GM12865 (cell line): ENCODE measurements around the gene GRK1.

Source experiments
- DNase-seq: peaks from one replicate; pipeline ENCODE4 v3.0.0; 2010; ENCODE audit warnings: low read depth
- H3K4me3 ChIP-seq: 2 replicates; pipeline ENCODE4 v1.5.1; 2011; ENCODE audit warnings: mild to moderate bottlenecking, low read depth, low read length, control low read depth
- TF ChIP-seq, protein P1 (sequence below): IDR thresholded peaks from 2 replicates; pipeline ENCODE4 v1.5.1; 2011; ENCODE audit warnings: low read length, control low read depth, low read depth, inconsistent platforms; ENCODE audit not compliant: insufficient read depth; ENCODE audit errors: missing control alignments

The GRK1 gene

DNA sequence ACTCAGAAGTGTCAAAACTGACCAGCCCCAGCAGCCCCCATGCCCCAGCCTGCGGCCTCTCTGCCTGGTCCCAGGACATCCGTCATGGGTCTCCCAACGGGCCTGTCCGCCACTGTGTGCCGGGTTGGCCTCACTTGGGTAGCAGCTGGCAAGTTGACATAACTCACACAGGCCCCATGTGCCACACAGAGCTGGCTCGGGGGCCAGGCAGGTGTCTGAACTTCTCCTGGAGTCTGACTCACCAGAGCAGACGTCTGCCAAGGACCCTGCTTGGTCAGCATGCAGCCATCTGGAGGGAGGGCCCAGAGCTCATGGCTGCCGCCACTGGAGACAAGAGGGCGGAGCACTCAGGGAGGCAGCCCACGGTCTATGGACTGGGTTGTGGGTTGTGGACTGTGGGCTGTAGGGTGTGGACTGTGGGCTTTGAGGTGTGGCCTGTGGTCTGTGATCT is 60.0 kb downstream of the GRK1 start:
- no peak overlapping the region for H3K4me3 ChIP-seq
- DNase-seq = no peak
- TF ChIP-seq, protein P1, sequence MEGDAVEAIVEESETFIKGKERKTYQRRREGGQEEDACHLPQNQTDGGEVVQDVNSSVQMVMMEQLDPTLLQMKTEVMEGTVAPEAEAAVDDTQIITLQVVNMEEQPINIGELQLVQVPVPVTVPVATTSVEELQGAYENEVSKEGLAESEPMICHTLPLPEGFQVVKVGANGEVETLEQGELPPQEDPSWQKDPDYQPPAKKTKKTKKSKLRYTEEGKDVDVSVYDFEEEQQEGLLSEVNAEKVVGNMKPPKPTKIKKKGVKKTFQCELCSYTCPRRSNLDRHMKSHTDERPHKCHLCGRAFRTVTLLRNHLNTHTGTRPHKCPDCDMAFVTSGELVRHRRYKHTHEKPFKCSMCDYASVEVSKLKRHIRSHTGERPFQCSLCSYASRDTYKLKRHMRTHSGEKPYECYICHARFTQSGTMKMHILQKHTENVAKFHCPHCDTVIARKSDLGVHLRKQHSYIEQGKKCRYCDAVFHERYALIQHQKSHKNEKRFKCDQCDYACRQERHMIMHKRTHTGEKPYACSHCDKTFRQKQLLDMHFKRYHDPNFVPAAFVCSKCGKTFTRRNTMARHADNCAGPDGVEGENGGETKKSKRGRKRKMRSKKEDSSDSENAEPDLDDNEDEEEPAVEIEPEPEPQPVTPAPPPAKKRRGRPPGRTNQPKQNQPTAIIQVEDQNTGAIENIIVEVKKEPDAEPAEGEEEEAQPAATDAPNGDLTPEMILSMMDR = no peak

DNA sequence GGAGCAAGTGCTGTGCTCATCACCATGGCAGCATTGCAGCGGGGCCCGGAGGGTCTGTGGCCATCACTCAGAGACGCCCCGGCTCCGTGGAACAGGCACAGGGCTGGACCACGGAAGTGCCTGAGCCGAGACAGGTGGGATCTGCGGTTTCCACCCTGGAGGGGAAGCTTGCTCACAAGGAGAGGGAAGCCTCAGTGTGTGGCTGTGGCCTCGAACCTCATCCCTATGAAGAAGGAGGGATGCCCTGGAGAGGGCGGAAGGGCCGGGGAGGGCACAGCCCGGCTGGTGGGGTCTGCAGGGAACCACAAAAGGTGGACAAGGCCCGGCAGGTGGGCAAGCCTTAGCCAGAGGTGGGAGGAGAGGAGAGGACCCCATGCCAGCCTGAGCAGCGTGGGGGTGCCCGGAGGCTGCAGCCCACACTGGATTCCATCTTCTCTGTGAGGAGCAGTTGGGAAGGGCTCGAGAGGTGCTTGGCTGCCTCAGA is 61.6 kb downstream of the GRK1 start:
- TF ChIP-seq, protein P1 = no peak
- DNase-seq = no peak
- H3K4me3 ChIP-seq = no peak overlapping the region

DNA sequence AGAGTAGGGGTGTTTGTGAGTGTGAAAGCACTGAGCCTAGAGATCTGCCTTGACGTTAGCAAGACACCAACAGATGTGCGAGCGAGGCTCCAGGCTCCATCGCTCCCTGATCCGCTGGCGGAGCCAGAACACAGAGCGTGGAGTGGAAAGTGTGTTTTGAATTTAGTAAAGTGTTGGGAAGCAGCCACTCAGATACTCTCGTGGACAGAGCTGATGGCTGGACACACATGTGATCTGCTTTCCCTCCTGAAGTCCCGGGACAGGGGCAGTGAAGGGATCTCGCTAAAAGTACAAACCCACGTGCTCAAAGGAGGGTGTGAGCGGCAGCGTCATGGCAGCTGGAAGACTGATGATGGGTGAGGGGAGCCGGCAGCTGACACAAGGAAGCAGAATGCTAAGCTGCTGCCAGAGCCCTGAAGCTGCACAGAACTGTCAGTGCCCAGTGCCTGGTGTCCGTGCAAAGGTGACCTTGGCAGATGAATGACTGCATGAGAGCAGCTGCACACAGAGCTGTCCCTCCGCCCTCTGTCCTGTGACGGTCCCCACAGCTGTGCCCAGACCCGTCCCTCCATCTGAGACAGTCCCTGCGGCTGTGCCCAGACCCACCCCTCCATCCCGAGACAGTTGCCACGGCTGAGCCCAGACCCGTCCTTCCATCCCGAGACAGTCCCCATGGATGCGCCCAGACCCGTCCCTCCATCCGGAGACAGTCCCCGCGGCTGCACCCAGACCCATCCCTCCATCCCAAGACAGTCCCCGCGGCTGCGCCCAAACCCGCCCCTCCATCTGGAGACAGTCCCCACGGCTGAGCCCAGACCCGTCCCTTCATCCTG is 62.4 kb downstream of the GRK1 start:
- TF ChIP-seq, protein P1 = no peak
- H3K4me3 ChIP-seq = no peak overlapping the region
- no peak for DNase-seq

DNA sequence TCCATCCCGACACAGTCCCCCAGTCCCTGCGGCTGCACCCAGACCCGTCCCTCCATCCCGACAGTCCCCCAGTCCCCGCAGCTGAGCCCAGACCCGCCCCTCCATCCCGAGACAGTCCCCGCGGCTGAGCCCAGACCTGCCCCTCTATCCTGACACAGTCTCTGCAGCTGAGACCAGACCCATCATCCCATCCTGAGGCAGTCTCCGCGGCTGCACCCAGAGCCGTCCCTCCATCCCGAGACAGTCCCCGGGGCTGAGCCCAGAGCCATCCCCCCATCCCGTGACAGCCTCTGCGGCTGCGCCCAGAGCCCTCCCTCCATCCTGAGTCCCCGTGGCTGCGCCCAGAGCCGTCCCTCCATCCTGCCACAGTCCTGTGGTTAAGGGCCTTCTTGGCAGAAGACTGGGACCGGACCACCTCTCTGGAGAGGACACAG is 63.3 kb downstream of the GRK1 start:
- no peak for DNase-seq
- TF ChIP-seq, protein P1 = no peak
- no peak overlapping the region for H3K4me3 ChIP-seq

DNA sequence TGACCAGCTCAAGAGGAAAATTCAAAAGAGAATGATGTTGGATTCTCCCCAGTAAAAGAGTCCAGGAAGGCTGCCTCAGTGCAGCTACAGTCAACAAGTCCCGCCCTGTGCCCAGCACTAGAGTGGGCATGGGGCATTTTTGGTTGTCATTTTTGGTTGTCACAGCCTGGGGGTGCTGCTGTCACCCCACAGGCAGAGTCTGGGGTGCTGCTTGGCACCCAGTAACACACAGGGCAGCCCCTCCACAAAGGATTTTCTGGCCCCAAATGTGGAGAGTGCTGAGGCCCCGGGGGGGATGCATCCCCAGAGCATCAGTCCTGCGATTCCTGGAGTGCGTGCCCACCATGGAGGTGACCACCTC is 63.8 kb downstream of the GRK1 start:
- DNase-seq = no peak
- TF ChIP-seq, protein P1 = no peak
- H3K4me3 ChIP-seq = no peak overlapping the region

DNA sequence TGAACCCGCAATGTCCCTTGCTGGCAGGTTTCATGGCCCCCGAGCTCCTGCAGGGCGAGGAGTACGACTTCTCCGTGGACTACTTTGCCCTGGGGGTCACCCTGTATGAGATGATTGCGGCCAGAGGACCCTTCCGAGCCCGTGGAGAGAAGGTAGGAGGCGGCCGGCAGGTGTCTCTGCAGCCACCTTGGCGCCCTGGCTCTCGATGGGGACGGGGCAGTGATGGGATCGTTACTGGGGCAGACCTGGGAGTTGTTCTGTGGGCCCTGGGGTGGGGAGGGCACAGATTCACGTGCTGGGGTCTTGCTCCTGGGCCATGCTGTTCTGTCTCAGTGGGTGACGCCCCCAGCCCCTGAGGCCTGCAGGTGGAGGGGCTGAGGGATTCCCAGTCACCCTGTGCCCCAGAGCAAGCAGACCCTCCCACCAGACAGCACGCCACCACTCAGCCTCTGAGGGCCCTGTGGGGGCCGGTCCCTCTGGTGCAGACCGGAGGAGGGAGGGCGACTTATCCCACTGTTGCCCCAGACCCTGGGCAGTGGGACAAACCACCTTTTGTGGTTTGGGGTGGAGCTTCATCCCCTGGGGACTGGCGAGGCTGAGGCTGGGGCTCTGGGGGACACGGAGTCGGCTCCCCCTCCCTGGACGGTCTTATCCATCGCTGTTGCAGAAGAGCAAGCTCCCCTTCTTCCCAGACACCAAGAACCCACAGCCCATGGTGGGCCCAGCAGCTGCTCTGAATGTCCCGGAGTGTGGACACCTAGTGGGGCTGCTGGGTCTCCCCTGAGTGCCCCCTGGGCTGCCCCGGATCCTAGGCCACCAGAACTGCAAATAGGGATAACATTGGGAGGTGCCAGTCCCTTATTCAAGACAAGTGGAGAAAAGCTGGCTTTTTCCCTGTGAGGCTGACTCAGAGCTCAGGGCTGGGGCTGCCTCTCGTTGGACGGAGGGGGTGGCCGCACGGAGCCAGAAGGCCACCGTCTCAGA is 64.5 kb downstream of the GRK1 start:
- no peak overlapping the region for H3K4me3 ChIP-seq
- no peak for DNase-seq
- TF ChIP-seq, protein P1 = no peak
